HepG2 (cell line): ENCODE measurements around the gene EXOC1.

Experiments
- ATAD3A ChIP-seq: sonication (generic); formaldehyde crosslinking; IDR thresholded peaks from 2 replicates; pipeline ENCODE4 v1.4.0; 2020; ENCODE audit warnings: missing genetic modification reagents
- BHLHE40 ChIP-seq: IDR thresholded peaks from 2 replicates; pipeline ENCODE4 v1.6.1; 2011; ENCODE audit warnings: low read length, improper control_type of control experiment
- CTCF ChIP-seq: sonication (generic); formaldehyde crosslinking; IDR thresholded peaks from 2 replicates; pipeline ENCODE4 v1.5.0; 2020; ENCODE audit warnings: mild to moderate bottlenecking, missing genetic modification reagents, moderate library complexity
- FLYWCH1 ChIP-seq: sonication (generic); formaldehyde crosslinking; IDR thresholded peaks from 2 replicates; pipeline ENCODE4 v1.8.1; 2023; ENCODE audit warnings: mild to moderate bottlenecking, missing genetic modification reagents
- HMG20B ChIP-seq: conservative IDR thresholded peaks from 2 replicates; pipeline ENCODE4 v1.6.1; 2016; ENCODE audit warnings: missing genetic modification reagents, missing compliant biosample characterization
- PBX2 ChIP-seq: IDR thresholded peaks from 2 replicates; pipeline ENCODE4 v1.6.1; 2016; ENCODE audit warnings: control low read depth
- POLR2AphosphoS5 ChIP-seq: IDR thresholded peaks from 2 replicates; pipeline ENCODE4 v1.6.1; 2012; ENCODE audit warnings: low read depth, low read length
- RNF2 ChIP-seq: fragments of 450-650 bp; conservative IDR thresholded peaks from 2 replicates; pipeline ENCODE4 v1.6.1; 2016; ENCODE audit warnings: low read depth
- RXRA ChIP-seq: sonication (generic); formaldehyde crosslinking; IDR thresholded peaks from 2 replicates; pipeline ENCODE4 v1.5.1; 2020; ENCODE audit warnings: missing genetic modification reagents
- RXRB ChIP-seq: IDR thresholded peaks from 2 replicates; pipeline ENCODE4 v1.6.1; 2016; ENCODE audit warnings: borderline replicate concordance, missing genetic modification reagents, missing compliant biosample characterization
- ZNF232 ChIP-seq: sonication (generic); formaldehyde crosslinking; IDR thresholded peaks from 2 replicates; pipeline ENCODE4 v1.4.0; 2020; ENCODE audit warnings: missing genetic modification reagents, borderline replicate concordance
- ZNF253 ChIP-seq: sonication (generic); formaldehyde crosslinking; IDR thresholded peaks from 2 replicates; pipeline ENCODE4 v1.8.0; 2022; ENCODE audit warnings: mild to moderate bottlenecking, missing genetic modification reagents, borderline replicate concordance
- ZNF687 ChIP-seq: sonication (generic); formaldehyde crosslinking; IDR thresholded peaks from 2 replicates; pipeline ENCODE4 v1.5.1; 2020; ENCODE audit warnings: mild to moderate bottlenecking, missing genetic modification reagents, moderate library complexity

GRCh38 chr4:55865228-55865806, 11.9 kb downstream of the EXOC1 start:
- TF ChIP-seq RXRA (CRISPR knock-in tag) (no peak), ATAD3A (CRISPR knock-in tag) (no peak), PBX2 (CRISPR knock-in tag) (no peak), POLR2AphosphoS5 (no peak), CTCF (CRISPR knock-in tag) (no peak), BHLHE40 (no peak), RNF2 (no peak), HMG20B (CRISPR knock-in tag) (no peak), ZNF232 (no peak), FLYWCH1 (CRISPR knock-in tag) (no peak), RXRB (CRISPR knock-in tag) (no peak), ZNF687 (no peak), ZNF253 (CRISPR knock-in tag) (no peak)
